ENCODE results near the gene MAZ. TPM values are rescaled to one million over a fixed set of nuclear protein-coding genes. Genes with fewer than 3 reads are reported as not detected.
A peak's percentile ranks its signal among the peaks of the same experiment; 100 is the strongest.

The MAZ gene
- total RNA-seq, 1 donor from 2014 or later: 125 TPM

- Histone ChIP-seq H3K27me3 (ENCODE audit: control insufficient read depth, insufficient read depth, low read length) (no peaks in the 10 kb centered on the region), H3K4me3 (ENCODE audit: low read depth, low read length) (no peak overlapping the region), H3K36me3 (ENCODE audit: control insufficient read depth, insufficient read depth, low read length) (peaks cover 26% of the 10 kb centered on the region)
- FAIRE-seq (no peak), DNase-seq (ENCODE audit: low read depth) (peak; percentile 35)
- peak; percentile 98 for TF ChIP-seq CTCF (IDR thresholded peaks at IDR 0.05; ENCODE audit: insufficient read depth, low read length, severe bottlenecking)
These were observed 42.3 kb downstream of the MAZ start for GRCh38 chr16:29848420-29849297.

GRCh38 chr16:29849505-29849904 is 43.2 kb downstream of the MAZ start:
- no peak for DNase-seq (ENCODE audit: low read depth)
- TF ChIP-seq CTCF (IDR thresholded peaks at IDR 0.05; ENCODE audit: insufficient read depth, low read length, severe bottlenecking): no peak
- no peak overlapping the region for H3K4me3 ChIP-seq (ENCODE audit: low read depth, low read length)
- no peak for FAIRE-seq
- H3K27me3 ChIP-seq (ENCODE audit: control insufficient read depth, insufficient read depth, low read length): no peaks in the 10 kb centered on the region
- H3K36me3 ChIP-seq (ENCODE audit: control insufficient read depth, insufficient read depth, low read length): peaks cover 24% of the 10 kb centered on the region

- Histone ChIP-seq H3K36me3 (ENCODE audit: control insufficient read depth, insufficient read depth, low read length) (peaks cover 14% of the 10 kb centered on the region), H3K4me3 (ENCODE audit: low read depth, low read length) (no peak overlapping the region), H3K27me3 (ENCODE audit: control insufficient read depth, insufficient read depth, low read length) (no peaks in the 10 kb centered on the region)
- no peak for FAIRE-seq
- TF ChIP-seq CTCF (IDR thresholded peaks at IDR 0.05; ENCODE audit: insufficient read depth, low read length, severe bottlenecking): no peak
- DNase-seq (ENCODE audit: low read depth): no peak
These were observed 44.7 kb downstream of the MAZ start for GRCh38 chr16:29850998-29851397.

- Histone ChIP-seq H3K4me3 (ENCODE audit: low read depth, low read length) (no peak overlapping the region), H3K36me3 (ENCODE audit: control insufficient read depth, insufficient read depth, low read length) (peaks cover 2% of the 10 kb centered on the region), H3K27me3 (ENCODE audit: control insufficient read depth, insufficient read depth, low read length) (no peaks in the 10 kb centered on the region)
- FAIRE-seq (no peak), DNase-seq (ENCODE audit: low read depth) (no peak)
- no peak for TF ChIP-seq CTCF (IDR thresholded peaks at IDR 0.05; ENCODE audit: insufficient read depth, low read length, severe bottlenecking)
These were observed 46.3 kb downstream of the MAZ start for GRCh38 chr16:29852654-29853053.

GRCh38 chr16:29854520-29855100 is 48.3 kb downstream of the MAZ start:
- DNase-seq (ENCODE audit: low read depth): no peak
- no peak for FAIRE-seq
- peaks cover 4% of the 10 kb centered on the region for H3K36me3 ChIP-seq (ENCODE audit: control insufficient read depth, insufficient read depth, low read length)
- H3K4me3 ChIP-seq (ENCODE audit: low read depth, low read length): no peak overlapping the region
- no peak for TF ChIP-seq CTCF (IDR thresholded peaks at IDR 0.05; ENCODE audit: insufficient read depth, low read length, severe bottlenecking)
- no peaks in the 10 kb centered on the region for H3K27me3 ChIP-seq (ENCODE audit: control insufficient read depth, insufficient read depth, low read length)
